ENCODE data around the gene TMA7.

Gene TMA7

GRCh38 chr3:48411606-48412374 lies 28.3 kb upstream of the TMA7 start:
- Histone ChIP-seq H3K4me3 (ENCODE audit: insufficient read depth in 1 of 2, low read depth in 1 of 2, low read length in 2 of 2) (no peak overlapping the region), H2BK12ac (ENCODE audit: low read length in 2 of 2) (no peak overlapping the region), H2BK15ac (ENCODE audit: low read depth, poor library complexity, severe bottlenecking) (no peak overlapping the region), H3K18ac (ENCODE audit: low read depth in 1 of 2, low read length in 2 of 2) (no peak overlapping the region), H3K4me1 (ENCODE audit: control insufficient read depth, insufficient read depth, low read depth, low read length) (no peaks in the 10 kb centered on the region), H3K9me3 (ENCODE audit: control insufficient read depth, low read length) (no peaks in the 10 kb centered on the region), H2AFZ (ENCODE audit: low read depth, low read length) (no peak overlapping the region), H3K27me3 (ENCODE audit: control insufficient read depth in 1 of 2, insufficient read depth in 1 of 2, low read length in 2 of 2) (no peaks in the 10 kb centered on the region), H3K4ac (ENCODE audit: low read depth in 1 of 2, low read length in 2 of 2) (no peak overlapping the region), H4K91ac (ENCODE audit: low read length) (no peak overlapping the region), H3K27ac (ENCODE audit: low read length, poor library complexity, severe bottlenecking) (no peak overlapping the region), H2AK5ac (ENCODE audit: low read length, severe bottlenecking) (no peak overlapping the region), H2BK120ac (ENCODE audit: low read depth, low read length) (no peak overlapping the region), H3K4me2 (ENCODE audit: low read length, poor library complexity, severe bottlenecking) (no peak overlapping the region), H2BK5ac (ENCODE audit: low read depth, low read length, poor library complexity, severe bottlenecking) (no peak overlapping the region), H4K8ac (ENCODE audit: low read length) (no peak overlapping the region), H3K23ac (ENCODE audit: low read length in 2 of 2) (no peak overlapping the region), H3K14ac (ENCODE audit: low read length in 2 of 2) (no peak overlapping the region), H3K36me3 (ENCODE audit: control insufficient read depth in 1 of 2, insufficient read depth in 2 of 2, low read depth in 1 of 2, low read length in 2 of 2) (peaks cover 90 to 96% of the 10 kb centered on the region in 2 experiments), H3K9ac (ENCODE audit: low read length) (no peak overlapping the region), H3K79me1 (replicated peaks; ENCODE audit: low read length, poor library complexity, severe bottlenecking) (no peaks in the 10 kb centered on the region)
- no peak for DNase-seq
- WGBS: 96% methylated on average over 10 of the region's 11 CpGs

GRCh38 chr3:48412375-48413001 lies 27.6 kb upstream of the TMA7 start:
- H4K8ac ChIP-seq (ENCODE audit: low read length): no peak overlapping the region
- H3K4me2 ChIP-seq (ENCODE audit: low read length, poor library complexity, severe bottlenecking): no peak overlapping the region
- H2AFZ ChIP-seq (ENCODE audit: low read depth, low read length): no peak overlapping the region
- H3K23ac ChIP-seq (ENCODE audit: low read length in 2 of 2): no peak overlapping the region
- H3K14ac ChIP-seq (ENCODE audit: low read length in 2 of 2): no peak overlapping the region
- no peak for DNase-seq
- H2BK15ac ChIP-seq (ENCODE audit: low read depth, poor library complexity, severe bottlenecking): no peak overlapping the region
- no peaks in the 10 kb centered on the region for H3K9me3 ChIP-seq (ENCODE audit: control insufficient read depth, low read length)
- H3K9ac ChIP-seq (ENCODE audit: low read length): no peak overlapping the region
- no peaks in the 10 kb centered on the region for H3K4me1 ChIP-seq (ENCODE audit: control insufficient read depth, insufficient read depth, low read depth, low read length)
- no peak overlapping the region for H3K4ac ChIP-seq (ENCODE audit: low read depth in 1 of 2, low read length in 2 of 2)
- no peak overlapping the region for H2BK120ac ChIP-seq (ENCODE audit: low read depth, low read length)
- H2BK5ac ChIP-seq (ENCODE audit: low read depth, low read length, poor library complexity, severe bottlenecking): no peak overlapping the region
- H3K4me3 ChIP-seq (ENCODE audit: insufficient read depth in 1 of 2, low read depth in 1 of 2, low read length in 2 of 2): no peak overlapping the region
- WGBS: 97% methylated on average over 19 of the region's 19 CpGs
- H4K91ac ChIP-seq (ENCODE audit: low read length): no peak overlapping the region
- H3K36me3 ChIP-seq (ENCODE audit: control insufficient read depth in 1 of 2, insufficient read depth in 2 of 2, low read depth in 1 of 2, low read length in 2 of 2): peaks cover 90 to 94% of the 10 kb centered on the region in 2 experiments
- no peak overlapping the region for H3K18ac ChIP-seq (ENCODE audit: low read depth in 1 of 2, low read length in 2 of 2)
- no peak overlapping the region for H3K27ac ChIP-seq (ENCODE audit: low read length, poor library complexity, severe bottlenecking)
- H2BK12ac ChIP-seq (ENCODE audit: low read length in 2 of 2): no peak overlapping the region
- H3K27me3 ChIP-seq (ENCODE audit: control insufficient read depth in 1 of 2, insufficient read depth in 1 of 2, low read length in 2 of 2): no peaks in the 10 kb centered on the region
- H2AK5ac ChIP-seq (ENCODE audit: low read length, severe bottlenecking): no peak overlapping the region
- H3K79me1 ChIP-seq (replicated peaks; ENCODE audit: low read length, poor library complexity, severe bottlenecking): no peaks in the 10 kb centered on the region

- Histone ChIP-seq H3K4ac (ENCODE audit: low read depth in 1 of 2, low read length in 2 of 2) (no peak overlapping the region), H3K27me3 (ENCODE audit: control insufficient read depth in 1 of 2, insufficient read depth in 1 of 2, low read length in 2 of 2) (no peaks in the 10 kb centered on the region), H3K23ac (ENCODE audit: low read length in 2 of 2) (no peak overlapping the region), H2AFZ (ENCODE audit: low read depth, low read length) (no peak overlapping the region), H3K4me1 (ENCODE audit: control insufficient read depth, insufficient read depth, low read depth, low read length) (no peaks in the 10 kb centered on the region), H2BK5ac (ENCODE audit: low read depth, low read length, poor library complexity, severe bottlenecking) (no peak overlapping the region), H3K4me3 (ENCODE audit: insufficient read depth in 1 of 2, low read depth in 1 of 2, low read length in 2 of 2) (no peak overlapping the region), H2BK12ac (ENCODE audit: low read length in 2 of 2) (no peak overlapping the region), H2BK120ac (ENCODE audit: low read depth, low read length) (no peak overlapping the region), H4K8ac (ENCODE audit: low read length) (no peak overlapping the region), H3K79me1 (replicated peaks; ENCODE audit: low read length, poor library complexity, severe bottlenecking) (peaks cover 3% of the 10 kb centered on the region), H2BK15ac (ENCODE audit: low read depth, poor library complexity, severe bottlenecking) (no peak overlapping the region), H2AK5ac (ENCODE audit: low read length, severe bottlenecking) (no peak overlapping the region), H3K14ac (ENCODE audit: low read length in 2 of 2) (no peak overlapping the region), H3K4me2 (ENCODE audit: low read length, poor library complexity, severe bottlenecking) (no peak overlapping the region), H3K36me3 (ENCODE audit: control insufficient read depth in 1 of 2, insufficient read depth in 2 of 2, low read depth in 1 of 2, low read length in 2 of 2) (peaks cover 94 to 95% of the 10 kb centered on the region in 2 experiments), H3K9me3 (ENCODE audit: control insufficient read depth, low read length) (no peaks in the 10 kb centered on the region), H3K9ac (ENCODE audit: low read length) (no peak overlapping the region), H4K91ac (ENCODE audit: low read length) (no peak overlapping the region), H3K18ac (ENCODE audit: low read depth in 1 of 2, low read length in 2 of 2) (no peak overlapping the region), H3K27ac (ENCODE audit: low read length, poor library complexity, severe bottlenecking) (no peak overlapping the region)
- no peak for DNase-seq
- WGBS: 94% methylated on average over 8 of the region's 8 CpGs
These were observed 27.0 kb upstream of the TMA7 start for GRCh38 chr3:48413086-48413485.

GRCh38 chr3:48413611-48414010 lies 26.4 kb upstream of the TMA7 start:
- no peaks in the 10 kb centered on the region for H3K27me3 ChIP-seq (ENCODE audit: control insufficient read depth in 1 of 2, insufficient read depth in 1 of 2, low read length in 2 of 2)
- no peak overlapping the region for H3K9ac ChIP-seq (ENCODE audit: low read length)
- H3K79me1 ChIP-seq (replicated peaks; ENCODE audit: low read length, poor library complexity, severe bottlenecking): peaks cover 3% of the 10 kb centered on the region
- no peak overlapping the region for H3K14ac ChIP-seq (ENCODE audit: low read length in 2 of 2)
- no peak overlapping the region for H2AK5ac ChIP-seq (ENCODE audit: low read length, severe bottlenecking)
- H3K9me3 ChIP-seq (ENCODE audit: control insufficient read depth, low read length): no peaks in the 10 kb centered on the region
- no peaks in the 10 kb centered on the region for H3K4me1 ChIP-seq (ENCODE audit: control insufficient read depth, insufficient read depth, low read depth, low read length)
- no peak overlapping the region for H3K23ac ChIP-seq (ENCODE audit: low read length in 2 of 2)
- no peak overlapping the region for H3K4me3 ChIP-seq (ENCODE audit: insufficient read depth in 1 of 2, low read depth in 1 of 2, low read length in 2 of 2)
- H2BK120ac ChIP-seq (ENCODE audit: low read depth, low read length): no peak overlapping the region
- no peak overlapping the region for H4K8ac ChIP-seq (ENCODE audit: low read length)
- H2BK15ac ChIP-seq (ENCODE audit: low read depth, poor library complexity, severe bottlenecking): no peak overlapping the region
- no peak overlapping the region for H3K18ac ChIP-seq (ENCODE audit: low read depth in 1 of 2, low read length in 2 of 2)
- no peak overlapping the region for H3K4me2 ChIP-seq (ENCODE audit: low read length, poor library complexity, severe bottlenecking)
- no peak overlapping the region for H2AFZ ChIP-seq (ENCODE audit: low read depth, low read length)
- no peak overlapping the region for H3K27ac ChIP-seq (ENCODE audit: low read length, poor library complexity, severe bottlenecking)
- H2BK12ac ChIP-seq (ENCODE audit: low read length in 2 of 2): no peak overlapping the region
- H3K4ac ChIP-seq (ENCODE audit: low read depth in 1 of 2, low read length in 2 of 2): no peak overlapping the region
- peaks cover 94 to 95% of the 10 kb centered on the region in 2 experiments for H3K36me3 ChIP-seq (ENCODE audit: control insufficient read depth in 1 of 2, insufficient read depth in 2 of 2, low read depth in 1 of 2, low read length in 2 of 2)
- no peak overlapping the region for H2BK5ac ChIP-seq (ENCODE audit: low read depth, low read length, poor library complexity, severe bottlenecking)
- H4K91ac ChIP-seq (ENCODE audit: low read length): no peak overlapping the region
- DNase-seq: no peak
- WGBS: 93% methylated on average over 14 of the region's 14 CpGs
